GM18520 (cell line): ENCODE measurements around the gene AKR1A1.

Experiments used
- ATAC-seq: cut with Tn5 transposase; IDR thresholded peaks from one replicate; pipeline ENCODE4 v1.9.1; 2021; ENCODE audit not compliant: unreplicated experiment

AKR1A1 gene

DNA sequence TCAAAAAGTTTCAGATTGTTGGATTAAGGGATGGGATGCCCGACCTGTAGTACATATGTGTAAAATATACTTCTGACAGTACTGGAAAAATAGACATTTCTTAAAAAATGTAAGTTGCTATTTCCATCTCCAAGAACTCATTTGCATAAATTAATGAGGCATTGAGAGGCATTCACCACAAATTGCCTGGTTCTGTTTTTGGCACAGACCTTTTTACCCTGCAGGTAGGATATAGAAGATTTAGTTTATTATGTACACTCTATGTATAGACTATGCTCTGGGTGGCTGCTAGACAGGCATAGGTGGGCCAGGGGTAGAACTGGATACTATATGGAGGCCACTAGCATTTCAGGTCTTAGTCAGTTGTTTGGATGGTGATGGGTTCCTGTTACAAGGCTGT is 65.3 kb downstream of the AKR1A1 start:
- no peak for ATAC-seq

DNA sequence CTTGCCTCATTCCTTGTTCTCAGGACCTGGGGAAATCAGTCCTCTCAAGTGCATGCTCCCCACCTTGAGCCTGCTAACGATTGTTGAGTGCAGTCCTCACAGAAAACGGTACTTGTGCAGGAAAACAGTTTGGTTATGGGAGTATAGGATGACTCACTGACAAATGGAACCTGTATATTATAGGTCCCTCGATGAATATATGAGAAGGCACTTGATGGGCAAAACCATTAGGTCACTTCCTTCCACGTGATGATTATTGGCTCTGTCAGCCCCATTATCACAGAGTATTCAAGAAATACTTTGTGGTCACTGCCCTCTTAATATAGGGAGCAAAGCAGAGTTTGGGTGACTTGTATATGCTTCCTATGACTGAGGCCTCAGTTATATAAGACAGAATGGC is 67.0 kb downstream of the AKR1A1 start:
- no peak for ATAC-seq

DNA sequence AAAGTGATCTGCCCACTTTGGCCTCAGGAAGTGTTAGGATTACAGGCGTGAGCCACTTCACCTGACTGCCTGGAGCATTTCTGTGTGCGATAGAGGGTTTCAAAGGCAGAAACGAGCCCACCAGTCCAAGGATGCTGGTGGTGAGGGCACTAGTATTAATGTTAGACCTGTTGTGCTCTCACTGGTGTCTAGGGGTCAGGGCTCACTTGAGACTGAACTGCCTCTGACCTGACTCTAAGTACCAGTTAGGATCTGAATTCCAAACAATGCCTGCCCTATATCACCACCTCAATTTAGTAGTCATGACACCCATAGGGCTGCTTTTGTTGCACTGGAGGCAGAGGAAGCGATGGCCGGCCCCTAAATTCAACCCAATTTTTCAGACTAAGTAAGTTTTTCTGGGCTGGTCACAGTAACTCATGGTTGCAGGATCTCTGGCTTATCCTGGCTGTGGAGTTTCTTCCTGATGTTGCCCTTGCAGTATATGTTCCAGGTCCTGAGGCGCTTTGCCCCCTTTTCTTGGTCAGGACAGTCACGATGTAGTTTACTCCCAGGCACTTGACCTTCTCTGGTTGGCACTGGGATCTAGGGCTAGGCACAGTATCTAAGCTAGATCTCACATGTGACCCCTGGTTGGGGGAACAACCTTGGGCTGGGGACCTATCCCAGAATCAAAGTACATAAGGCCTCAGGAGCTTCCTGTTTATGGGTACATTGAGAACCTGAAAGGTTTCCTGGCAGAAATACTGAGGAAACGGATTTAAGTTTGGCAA is 68.7 kb downstream of the AKR1A1 start:
- no peak for ATAC-seq
